ENCODE data around the gene VASN.
"Not testable (repeated sequence)": the region's sequence is repeated elsewhere in the genome, so short reads cannot be mapped to it uniquely, and the experiment has no call there.

Gene VASN

GRCh38 chr16:4385066-4385788, 13.6 kb downstream of the VASN start:
- no peak for DNase-seq

GRCh38 chr16:4385789-4386450, 14.3 kb downstream of the VASN start:
- no peak for DNase-seq

GRCh38 chr16:4386451-4386805, 14.8 kb downstream of the VASN start:
- DNase-seq = no peak

GRCh38 chr16:4386951-4387565, 15.4 kb downstream of the VASN start:
- no peak for DNase-seq

GRCh38 chr16:4387781-4388180, 16.1 kb downstream of the VASN start:
- DNase-seq = no peak

- DNase-seq = no peak
Measured at GRCh38 chr16:4388271-4389021, 16.8 kb downstream of the VASN start.

GRCh38 chr16:4389051-4389955, 17.7 kb downstream of the VASN start:
- DNase-seq = no peak

GRCh38 chr16:4390266-4391260, 18.9 kb downstream of the VASN start:
- no peak for DNase-seq

- no peak for DNase-seq
Measured at GRCh38 chr16:4391631-4392381, 20.2 kb downstream of the VASN start.

- DNase-seq = no peak
Measured at GRCh38 chr16:4392382-4393239, 21.0 kb downstream of the VASN start.

- no peak for DNase-seq
Measured at GRCh38 chr16:4393240-4393600, 21.6 kb downstream of the VASN start.

GRCh38 chr16:4393850-4394249, 22.2 kb downstream of the VASN start:
- DNase-seq = not testable (repeated sequence)

- no peak for DNase-seq
Measured at GRCh38 chr16:4395055-4395726, 23.5 kb downstream of the VASN start.

GRCh38 chr16:4399001-4399730, 27.5 kb downstream of the VASN start:
- DNase-seq = no peak

GRCh38 chr16:4401094-4401501, 29.4 kb downstream of the VASN start:
- peak in 1 of 14 donors; percentile 33 for DNase-seq

- DNase-seq = no peak
Measured at GRCh38 chr16:4401510-4401909, 29.9 kb downstream of the VASN start.

- DNase-seq = peak in 13 of 14 donors; percentile 19 to 82 (median 51)
Measured at GRCh38 chr16:4402439-4403132, 30.9 kb downstream of the VASN start.
